KG1 (cell line): ENCODE results near the gene RRAD.
"Not testable (repeated sequence)": the region's sequence is repeated elsewhere in the genome, so short reads cannot be mapped to it uniquely, and the experiment has no call there.

ENCODE experiments used
- DNase-seq: peaks from one replicate; lab custom pipeline; 2025; lab: John Stamatoyannopoulos, UW

RRAD gene

DNA sequence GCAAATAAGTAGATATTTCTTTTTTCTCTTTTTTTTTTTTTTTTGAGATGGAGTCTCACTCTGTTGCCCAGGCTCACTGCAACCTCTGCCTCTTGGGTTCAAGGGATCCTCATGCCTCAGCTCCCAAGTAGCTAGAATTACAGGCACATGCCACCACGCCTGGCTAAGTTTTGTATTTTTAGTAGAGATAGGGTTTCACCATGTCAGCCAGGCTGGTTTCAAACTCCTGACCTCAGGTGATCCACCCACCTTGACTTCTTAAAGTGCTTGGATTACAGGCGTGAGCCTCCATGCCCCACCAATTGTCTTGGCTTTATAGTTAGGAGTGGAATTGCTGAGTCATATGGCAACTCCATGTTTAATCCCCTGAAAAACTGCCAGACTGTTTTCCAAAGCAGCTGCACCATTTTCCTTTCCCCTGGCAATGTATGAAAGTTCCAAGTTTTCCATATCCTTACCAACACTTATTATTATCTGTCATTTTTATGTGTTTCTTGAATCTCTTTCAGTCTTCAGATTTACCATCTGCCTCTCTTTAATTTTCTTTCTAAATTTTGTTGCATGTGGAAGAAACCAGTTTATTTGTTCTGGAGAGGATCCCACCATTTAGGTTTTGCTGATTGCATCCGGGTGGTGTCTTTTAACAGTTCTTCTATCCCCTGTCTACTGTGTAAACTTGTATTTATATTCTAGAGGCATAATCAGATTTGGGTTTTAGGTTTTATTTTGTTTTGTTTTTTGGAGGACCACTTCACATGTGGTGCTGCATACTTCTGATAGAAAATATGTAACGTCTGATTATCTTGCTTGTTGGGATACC is 25.8 kb upstream of the RRAD start:
- no peak for DNase-seq

- DNase-seq, result no peak
These were observed 25.1 kb upstream of the RRAD start for GRCh38 chr16:66950437-66950836.

- no peak for DNase-seq
These were observed 24.1 kb upstream of the RRAD start for GRCh38 chr16:66949472-66949871.

DNA sequence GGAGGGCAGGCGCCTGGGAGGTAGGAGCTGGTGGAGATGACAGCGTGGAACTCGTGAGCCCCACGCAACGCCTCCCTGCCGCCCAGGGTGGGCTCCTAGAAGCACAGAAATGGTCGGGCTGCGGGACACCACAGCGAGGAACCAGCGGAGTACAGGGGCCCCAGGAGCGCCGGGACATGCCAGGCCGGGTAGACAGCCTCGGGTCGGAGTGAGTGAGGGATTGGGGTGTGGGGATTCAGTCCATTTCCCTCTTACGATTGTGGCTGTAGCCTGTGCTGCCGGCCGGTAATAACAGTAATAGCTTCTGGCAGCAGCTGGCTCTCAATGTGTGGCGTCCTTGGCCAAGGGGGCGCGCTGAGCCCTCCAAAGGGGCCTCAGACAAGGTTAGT is 23.5 kb upstream of the RRAD start:
- no peak for DNase-seq

DNA sequence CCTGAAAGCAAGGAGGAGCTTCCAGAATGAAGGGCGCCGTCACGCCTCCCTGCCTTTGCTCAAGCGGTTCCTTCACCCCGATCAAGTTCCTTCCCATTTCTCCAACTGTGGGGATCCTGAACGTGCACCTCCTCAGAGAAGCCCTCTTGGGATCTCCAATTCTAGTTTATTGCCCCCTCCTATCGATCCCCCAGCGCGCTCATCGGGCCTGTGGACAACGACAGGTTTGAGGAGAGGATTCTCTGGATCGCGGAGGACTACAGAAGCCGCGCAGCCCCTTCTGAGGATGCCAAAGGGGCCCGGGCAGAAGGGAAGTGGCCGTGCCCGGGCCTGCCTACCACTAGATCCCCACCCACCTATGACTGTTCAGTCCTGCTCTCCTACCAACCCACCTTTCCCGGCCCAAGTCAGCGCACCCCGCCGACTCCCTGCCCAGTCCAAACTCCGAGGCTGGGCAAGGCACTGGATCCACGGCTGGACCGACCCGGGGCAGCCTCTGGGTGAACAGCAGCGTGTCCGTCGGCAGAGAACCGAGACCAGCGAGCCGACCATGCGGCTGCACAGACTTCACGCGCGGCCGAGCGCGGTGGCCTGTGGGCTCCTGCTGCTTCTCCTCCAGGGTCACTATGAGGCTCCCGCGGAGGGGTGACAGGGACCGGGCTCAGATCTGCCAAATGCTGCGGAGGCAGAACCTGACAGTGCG is 22.9 kb upstream of the RRAD start:
- DNase-seq, result no peak

DNA sequence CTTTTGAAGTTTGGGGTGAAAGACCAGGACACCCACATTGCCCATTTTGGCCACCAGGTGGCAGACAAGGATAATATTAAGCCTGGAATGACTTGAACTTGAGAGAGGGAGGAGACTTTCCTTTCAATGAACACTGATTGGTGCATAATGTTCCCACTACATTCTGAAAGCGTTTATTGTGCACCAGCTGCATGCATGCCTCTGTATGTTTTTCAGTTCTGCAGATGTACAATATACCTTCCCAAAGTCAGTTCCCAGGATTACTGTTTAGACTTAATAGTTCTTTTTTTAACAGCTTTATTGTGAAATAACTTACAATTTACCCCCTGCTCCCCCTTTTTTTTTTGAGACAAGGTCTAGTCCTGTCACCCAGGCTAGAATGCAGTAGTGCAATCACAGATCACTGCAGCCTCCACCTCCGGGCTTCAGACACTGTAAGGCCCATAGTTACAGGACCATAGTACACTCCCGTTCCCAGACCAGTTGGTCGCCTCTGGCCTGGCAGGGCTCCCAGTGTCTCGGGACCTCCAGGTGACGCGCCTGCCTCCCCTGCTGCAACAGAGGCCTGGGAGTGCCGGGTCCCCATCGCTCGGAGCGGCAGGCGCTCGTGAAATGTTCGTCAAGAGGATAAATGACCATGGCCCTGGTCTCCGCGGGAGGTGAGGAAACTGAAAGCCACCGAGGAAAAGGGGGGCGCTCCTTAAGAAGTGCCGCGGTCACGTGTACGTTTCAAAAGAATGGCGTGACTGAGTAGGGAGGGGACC is 22.1 kb upstream of the RRAD start:
- peak; percentile 64 for DNase-seq

GRCh38 chr16:66946974-66947301 is 21.6 kb upstream of the RRAD start:
- no peak for DNase-seq

DNA sequence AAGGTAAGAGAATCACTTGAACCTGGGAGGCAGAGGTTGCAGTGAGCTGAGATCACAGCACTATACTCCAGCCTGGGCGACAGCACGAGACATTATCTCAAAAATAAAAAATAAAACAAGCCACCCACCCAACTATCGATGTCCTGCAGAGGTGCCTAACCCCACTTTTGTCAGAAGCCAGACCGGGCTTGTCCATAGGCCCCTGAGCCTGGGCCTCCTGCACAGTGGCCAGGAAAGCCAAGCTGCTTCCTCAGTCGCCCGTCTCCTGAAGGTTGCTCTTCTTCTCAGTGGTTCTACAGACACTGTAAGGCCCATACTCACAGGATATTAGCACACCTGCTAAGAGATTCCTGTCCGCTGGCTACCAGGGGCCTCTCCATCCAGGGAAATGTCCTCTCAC is 21.2 kb upstream of the RRAD start:
- no peak for DNase-seq

DNA sequence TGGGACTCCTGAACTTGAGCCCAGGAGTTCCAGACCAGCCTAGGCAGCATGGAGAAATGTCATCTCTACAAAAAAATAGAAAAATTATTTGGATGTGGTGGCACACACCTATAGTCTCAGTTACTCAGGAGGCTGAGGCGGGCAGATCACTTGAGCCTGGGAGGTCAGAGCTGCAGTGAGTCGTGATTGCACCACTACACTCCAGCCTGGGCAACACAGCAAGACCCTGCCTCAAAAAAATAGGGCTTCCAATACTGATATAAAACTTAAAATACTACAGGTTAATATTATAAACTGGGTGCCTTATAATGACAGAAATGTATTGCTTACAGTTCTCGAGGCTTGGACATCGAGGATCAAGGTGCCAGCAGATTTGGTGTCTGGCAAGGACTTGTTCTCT is 20.6 kb upstream of the RRAD start:
- no peak for DNase-seq

DNA sequence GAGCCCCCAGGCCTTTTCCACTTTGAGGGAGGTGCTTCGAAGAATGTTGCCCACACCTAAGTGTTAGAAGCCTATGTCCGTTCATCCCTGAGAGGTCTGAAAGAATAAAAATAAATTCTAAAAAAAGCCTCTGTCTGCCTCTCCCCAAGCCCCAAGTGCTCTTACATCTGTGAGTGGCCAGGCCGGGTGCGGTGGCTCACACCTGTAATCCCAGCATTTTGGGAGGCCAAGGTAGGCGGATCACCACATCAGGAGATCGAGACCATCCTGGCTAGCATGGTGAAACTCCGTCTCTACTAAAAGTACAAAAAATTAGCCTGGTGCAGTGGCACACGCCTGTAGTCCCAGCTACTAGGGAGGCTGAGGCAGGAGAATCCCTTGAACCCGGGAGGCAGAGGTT is 19.6 kb upstream of the RRAD start:
- not testable (repeated sequence) for DNase-seq

- no peak for DNase-seq
These were observed 18.7 kb upstream of the RRAD start for GRCh38 chr16:66944054-66944441.

DNA sequence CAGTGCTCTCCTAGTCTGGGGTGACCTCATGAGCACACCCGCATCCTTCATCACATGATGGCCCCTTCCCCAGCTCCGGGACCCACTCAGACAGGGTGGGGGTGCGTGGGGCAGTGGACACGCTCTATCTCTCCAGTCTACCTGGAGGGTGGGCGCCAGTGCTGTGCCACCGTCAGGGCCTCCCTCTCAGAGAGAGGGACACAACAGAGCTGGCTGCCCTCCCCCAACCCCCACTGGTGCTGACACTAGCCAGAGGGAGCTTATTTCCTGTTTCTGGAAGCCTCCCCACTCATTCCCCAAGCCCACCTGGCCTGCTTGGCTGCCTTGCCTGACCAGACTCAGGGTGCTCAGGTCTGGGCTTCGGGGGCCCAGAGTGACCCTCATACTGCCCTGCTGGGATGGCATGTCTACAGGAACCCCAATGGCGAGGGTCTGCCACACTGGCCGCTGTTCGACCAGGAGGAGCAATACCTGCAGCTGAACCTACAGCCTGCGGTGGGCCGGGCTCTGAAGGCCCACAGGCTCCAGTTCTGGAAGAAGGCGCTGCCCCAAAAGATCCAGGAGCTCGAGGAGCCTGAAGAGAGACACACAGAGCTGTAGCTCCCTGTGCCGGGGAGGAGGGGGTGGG is 18.2 kb upstream of the RRAD start:
- no peak for DNase-seq

GRCh38 chr16:66942981-66943380 is 17.6 kb upstream of the RRAD start:
- no peak for DNase-seq

DNA sequence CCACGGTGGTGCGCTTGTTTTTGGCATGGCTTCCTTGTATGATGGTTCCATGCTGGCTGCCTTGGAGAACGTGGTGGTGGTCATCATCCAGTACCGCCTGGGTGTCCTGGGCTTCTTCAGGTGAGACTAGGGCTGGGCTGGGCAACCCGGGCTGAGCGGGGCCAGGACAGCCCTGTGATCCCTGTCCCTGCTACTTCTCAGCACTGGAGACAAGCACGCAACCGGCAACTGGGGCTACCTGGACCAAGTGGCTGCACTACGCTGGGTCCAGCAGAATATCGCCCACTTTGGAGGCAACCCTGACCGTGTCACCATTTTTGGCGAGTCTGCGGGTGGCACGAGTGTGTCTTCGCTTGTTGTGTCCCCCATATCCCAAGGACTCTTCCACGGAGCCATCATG is 14.9 kb upstream of the RRAD start:
- no peak for DNase-seq

- no peak for DNase-seq
These were observed 14.0 kb upstream of the RRAD start for GRCh38 chr16:66939366-66939765.

- no peak for DNase-seq
These were observed 12.5 kb upstream of the RRAD start for GRCh38 chr16:66937725-66938337.

GRCh38 chr16:66936889-66937554 is 11.7 kb upstream of the RRAD start:
- DNase-seq, result no peak

GRCh38 chr16:66936462-66936861 is 11.1 kb upstream of the RRAD start:
- no peak for DNase-seq

- DNase-seq, result no peak
These were observed 10.1 kb upstream of the RRAD start, which contains the start of gene CES2 for GRCh38 chr16:66935314-66936011. TSS of gene CES2 (plus strand) at chr16:66935516. CDS start at chr16:66935636, 120 bp downstream.

DNA sequence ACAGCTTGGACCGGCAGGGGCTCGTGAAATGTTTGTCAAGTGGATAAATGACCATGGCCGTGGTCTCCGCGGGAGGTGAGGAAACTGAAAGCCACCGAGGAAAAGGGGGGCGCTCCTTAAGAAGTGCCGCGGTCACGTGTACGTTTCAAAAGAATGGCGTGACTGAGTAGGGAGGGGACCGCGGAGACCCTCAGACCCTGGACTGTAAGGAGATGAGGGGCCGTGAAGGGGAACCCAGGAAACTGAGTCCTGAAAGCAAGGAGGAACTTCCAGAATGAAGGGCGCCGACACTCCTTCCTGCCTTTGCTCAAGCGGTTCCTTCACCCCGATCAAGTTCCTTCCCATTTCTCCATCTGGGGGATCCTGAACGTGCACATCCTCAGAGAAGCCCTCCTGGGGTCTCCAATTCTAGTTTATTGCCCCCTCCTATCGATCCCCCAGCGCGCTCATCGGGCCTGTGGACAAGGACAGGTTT is 9.5 kb upstream of the RRAD start:
- DNase-seq, result not testable (repeated sequence)
